GM18505 (cell line): Measurements from ENCODE around the gene TMEM72.

ENCODE experiments used
- ATAC-seq: cut with Tn5 transposase; IDR thresholded peaks from one replicate; pipeline ENCODE4 v1.9.1; 2021; ENCODE audit not compliant: unreplicated experiment
- POLR2A ChIP-seq: IDR thresholded peaks from 4 replicates; pipeline ENCODE4 v1.6.1; 2011; ENCODE audit warnings: borderline replicate concordance; ENCODE audit not compliant: insufficient read depth, insufficient read length; ENCODE audit errors: extremely low read depth

Gene TMEM72

GRCh38 chr10:44952779-44953231, 41.7 kb downstream of the TMEM72 start:
- no peak for TF ChIP-seq POLR2A
- ATAC-seq = no peak

GRCh38 chr10:44954042-44954441, 42.9 kb downstream of the TMEM72 start:
- TF ChIP-seq POLR2A = no peak
- no peak for ATAC-seq

- ATAC-seq = no peak
These were observed 43.8 kb downstream of the TMEM72 start for GRCh38 chr10:44954962-44955361.

GRCh38 chr10:44955413-44956070, 44.4 kb downstream of the TMEM72 start:
- ATAC-seq = no peak
- no peak for TF ChIP-seq POLR2A

More at GRCh38 chr10:44954962-44955361, 43.8 kb downstream of the TMEM72 start:
- no peak for TF ChIP-seq POLR2A

- TF ChIP-seq POLR2A = no peak
- no peak for ATAC-seq
These were observed 45.1 kb downstream of the TMEM72 start for GRCh38 chr10:44956226-44956625.

GRCh38 chr10:44956717-44957706, 45.9 kb downstream of the TMEM72 start:
- TF ChIP-seq POLR2A = no peak
- no peak for ATAC-seq

GRCh38 chr10:44958196-44958897, 47.2 kb downstream of the TMEM72 start:
- ATAC-seq = no peak
- no peak for TF ChIP-seq POLR2A

GRCh38 chr10:44958898-44959246, 47.7 kb downstream of the TMEM72 start:
- no peak for ATAC-seq
- TF ChIP-seq POLR2A = no peak

GRCh38 chr10:44959247-44960087, 48.3 kb downstream of the TMEM72 start, which contains the start of gene RASSF4:
RASSF4 (plus strand) TSS chr10:44959802; CDS start chr10:44970203, 10,401 bp downstream.
- peak; percentile 95 for ATAC-seq
- TF ChIP-seq POLR2A = peak; percentile 92

GRCh38 chr10:44960088-44960460, 48.9 kb downstream of the TMEM72 start:
- TF ChIP-seq POLR2A = no peak
- no peak for ATAC-seq

GRCh38 chr10:44960482-44961229, 49.5 kb downstream of the TMEM72 start:
- TF ChIP-seq POLR2A = no peak
- no peak for ATAC-seq

GRCh38 chr10:44961230-44961571, 50.1 kb downstream of the TMEM72 start:
- no peak for ATAC-seq
- no peak for TF ChIP-seq POLR2A
